Prostate gland (tissue), 2 donors: Measurements from ENCODE around the gene GTPBP1. TPM values are rescaled to one million over a fixed set of nuclear protein-coding genes. Genes with fewer than 3 reads are reported as not detected.

Experiments used
- DNase-seq: peaks from one replicate; pipeline ENCODE4 v3.0.0-alpha.2; 2019; ENCODE audit warnings: low spot score
- H3K27ac ChIP-seq, 2 donors: fragments of 200-600 bp; sonication (generic); 2 replicates each; pipeline ENCODE4 v1.5.1; 2017 to 2019
- H3K27me3 ChIP-seq: fragments of 200-600 bp; sonication (generic); replicated peaks from 2 replicates; pipeline ENCODE4 v1.5.1; 2019; ENCODE audit not compliant: insufficient read depth
- H3K36me3 ChIP-seq, 2 donors: fragments of 200-600 bp; sonication (generic); 1 replicate in 1 of 2; 2 replicates in 1 of 2; pipeline versions ENCODE4 v1.5.1 to v1.8.1; 2017 to 2019
- H3K4me1 ChIP-seq: fragments of 200-600 bp; sonication (generic); replicated peaks from 2 replicates; pipeline ENCODE4 v1.5.1; 2019
- H3K4me3 ChIP-seq, 2 donors: fragments of 200-600 bp; sonication (generic); 2 replicates each; pipeline ENCODE4 v1.5.1; 2017 to 2019
- H3K9me3 ChIP-seq: fragments of 200-600 bp; sonication (generic); 2 replicates; pipeline ENCODE4 v1.5.1; 2017
- CTCF ChIP-seq, 4 experiments: fragments of 200-600 bp in 2 of 4; fragments of 450-650 bp in 2 of 4; sonication (generic) in 2 of 4; IDR thresholded peaks; 1 replicate in 3 of 4; 2 replicates in 1 of 4; pipeline ENCODE4 v1.5.1; 2016 to 2019; ENCODE audit warnings: antibody characterized with exemption in 4 of 4, mild to moderate bottlenecking in 2 of 4, moderate library complexity in 2 of 4
- POLR2A ChIP-seq: fragments of 450-650 bp; IDR thresholded peaks from one replicate; pipeline ENCODE4 v1.6.1; 2016; ENCODE audit warnings: antibody characterized with exemption, mild to moderate bottlenecking
- POLR2AphosphoS5 ChIP-seq: sonication (generic); formaldehyde crosslinking; IDR thresholded peaks from one replicate; pipeline ENCODE4 v1.6.1; 2017; ENCODE audit warnings: antibody characterized with exemption
- WGBS: methylation state at CpG from one replicate; pipeline ENCODE4 v1.1.5; 2018; 5-methylcytosine and 5-hydroxymethylcytosine counted together
- intact Hi-C: fragments of 100-400 bp; cut with DNase I; formaldehyde crosslinking; loops from one replicate; pipeline ENCODE4 v1.14.2; 2022
- small RNA-seq, 2 donors: library from RNA; depleted of rRNA; stranded (forward); fragments of <200 nt; gene quantifications; one replicate each; pipeline ENCODE3, GENCODE V24; 2016
- total RNA-seq, 2 donors: library from RNA; depleted of rRNA; stranded (reverse); fragments of >200 nt; gene quantifications; one replicate each; pipeline ENCODE4 v1.1.0, GENCODE V29; 2016

The GTPBP1 gene
- total RNA-seq, 2 donors from 2014 or later, result 61.9 to 74.5 TPM

GRCh38 chr22:38777087-38777671 is 71.4 kb downstream of the GTPBP1 start:
- TF ChIP-seq CTCF (IDR thresholded peaks at IDR 0.05) (no peak), POLR2AphosphoS5 (no peak), POLR2A (no peak)
- Histone ChIP-seq H3K36me3 (peaks cover 0 to 7% of the 10 kb centered on the region in 2 donors), H3K4me1 (no peaks in the 10 kb centered on the region), H3K27ac (no peak overlapping the region), H3K9me3 (no peaks in the 10 kb centered on the region), H3K4me3 (no peak overlapping the region), H3K27me3 (no peaks in the 10 kb centered on the region)
- WGBS, result 91% methylated on average over 27 of the region's 27 CpGs
- intact Hi-C loops, result no loop called here
- no peak for DNase-seq

DNA sequence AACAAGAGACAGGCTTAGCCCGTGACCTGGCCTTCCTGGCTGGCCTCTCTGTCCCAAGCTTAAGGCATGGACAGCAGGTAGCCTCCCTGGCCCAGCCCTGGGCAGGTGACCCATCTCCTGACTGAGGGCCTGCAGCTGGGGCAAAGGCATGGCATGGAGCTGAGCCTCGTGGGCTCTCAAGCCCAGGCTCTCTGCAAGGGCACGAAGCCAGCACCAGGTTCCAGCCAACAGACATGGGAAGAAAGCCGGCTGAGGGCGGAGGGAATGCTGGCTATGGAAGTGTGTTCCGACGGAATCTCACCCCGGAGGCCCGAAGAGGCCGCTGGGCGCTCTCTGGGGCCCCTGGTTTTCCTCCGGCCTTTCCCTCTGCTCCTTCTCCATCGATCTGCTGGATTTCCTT is 75.3 kb downstream of the GTPBP1 start:
- peaks cover 0 to 7% of the 10 kb centered on the region in 2 donors for H3K36me3 ChIP-seq

GRCh38 chr22:38782402-38783094 is 76.8 kb downstream of the GTPBP1 start:
- Histone ChIP-seq H3K4me3 (no peak overlapping the region), H3K4me1 (no peaks in the 10 kb centered on the region), H3K36me3 (peaks cover 0 to 7% of the 10 kb centered on the region in 2 donors), H3K27ac (no peak overlapping the region), H3K9me3 (no peaks in the 10 kb centered on the region), H3K27me3 (no peaks in the 10 kb centered on the region)
- intact Hi-C loops, result no loop called here
- TF ChIP-seq POLR2A (no peak), POLR2AphosphoS5 (no peak), CTCF (IDR thresholded peaks at IDR 0.05) (no peak)
- no peak for DNase-seq
- 54% methylated on average over 13 of the region's 13 CpGs for WGBS

More for the DNA sequence above, 75.3 kb downstream of the GTPBP1 start:
- intact Hi-C loops, result no loop called here
- Histone ChIP-seq H3K4me1 (no peaks in the 10 kb centered on the region), H3K4me3 (no peak overlapping the region), H3K9me3 (no peaks in the 10 kb centered on the region), H3K27me3 (no peaks in the 10 kb centered on the region), H3K27ac (no peak overlapping the region)
- 81% methylated on average over 13 of the region's 13 CpGs for WGBS
- DNase-seq, result no peak
- TF ChIP-seq POLR2A (no peak), CTCF (IDR thresholded peaks at IDR 0.05) (no peak), POLR2AphosphoS5 (no peak)

Small RNA genes lying within 50 kb of the gene (small RNA-seq; reads per million reads assigned to genes)
- gene AL021707.8, result 0 reads per million in 2 donors

Other genes starting within 250 kb of the GTPBP1 start
- gene KDELR3, start 237.8 kb upstream of the GTPBP1 start, total RNA-seq, result 10 to 100 TPM; 13.8 to 25.4 TPM
- gene DDX17, start 199.6 kb upstream of the GTPBP1 start, total RNA-seq, result 100 to 1,000 TPM; 374 to 600 TPM
- gene DMC1, start 135.8 kb upstream of the GTPBP1 start, total RNA-seq, result 1 to 10 TPM in 1 of 2 donors, under 1 TPM in 1; 0.23 to 3.2 TPM
- gene FAM227A, start 49.6 kb upstream of the GTPBP1 start, total RNA-seq, result 1 to 10 TPM; 1.0 to 2.2 TPM
- 10 to 100 TPM; 24.7 to 41.0 TPM for gene CBY1, start 49.3 kb upstream of the GTPBP1 start, total RNA-seq
- 10 to 100 TPM; 44.5 to 50.8 TPM for gene TOMM22, start 24.0 kb upstream of the GTPBP1 start, total RNA-seq
- gene JOSD1, start 5.0 kb upstream of the GTPBP1 start, total RNA-seq, result 10 to 100 TPM; 56.7 to 69.2 TPM
- gene SUN2, start 50.1 kb downstream of the GTPBP1 start, total RNA-seq, result 100 to 1,000 TPM; 401 to 445 TPM
- gene DNAL4, start 88.2 kb downstream of the GTPBP1 start, total RNA-seq, result 10 to 100 TPM; 36.9 to 41.8 TPM
- 10 to 100 TPM; 12.6 to 36.2 TPM for gene NPTXR, start 138.1 kb downstream of the GTPBP1 start, total RNA-seq
- gene CBX6, start 166.3 kb downstream of the GTPBP1 start, total RNA-seq, result 10 to 100 TPM; 39.9 to 56.2 TPM